Cardiac muscle cell (in vitro differentiated cells and primary cell): Measurements from ENCODE around the gene EID2B. TPM values are rescaled to one million over a fixed set of nuclear protein-coding genes. Genes with fewer than 3 reads are reported as not detected.
A peak's percentile ranks its signal among the peaks of the same experiment; 100 is the strongest.

Experiments used
- DNase-seq, 2 donors: peaks; one replicate each; pipeline versions ENCODE4 v3.0.0 to v3.0.0-alpha.2; 2010 to 2017; ENCODE audit warnings: low read depth in 1 of 2, low spot score in 1 of 2
- H3K27ac ChIP-seq: fragments of 200-600 bp; sonication (generic); 2 replicates; pipeline ENCODE4 v1.5.1; 2016
- H3K27me3 ChIP-seq: fragments of 200-600 bp; sonication (generic); 2 replicates; pipeline ENCODE4 v1.6.0; 2016; ENCODE audit warnings: control low read depth
- H3K36me3 ChIP-seq: fragments of 200-600 bp; sonication (generic); 2 replicates; pipeline ENCODE4 v1.5.1; 2016; ENCODE audit warnings: control low read depth
- H3K4me1 ChIP-seq: fragments of 200-600 bp; sonication (generic); 2 replicates; pipeline ENCODE4 v1.8.1; 2017; ENCODE audit warnings: low read depth, mild to moderate bottlenecking, mixed run types
- H3K4me3 ChIP-seq: fragments of 200-600 bp; sonication (generic); 2 replicates; pipeline ENCODE4 v1.5.1; 2016; ENCODE audit warnings: mild to moderate bottlenecking
- H3K9me3 ChIP-seq: fragments of 200-600 bp; sonication (generic); 2 replicates; pipeline ENCODE4 v1.5.1; 2017; ENCODE audit warnings: low read depth, mild to moderate bottlenecking, control low read depth
- polyA plus RNA-seq: library from polyadenylated mRNA; unstranded; fragments of >200 nt; fragmentation: Nextera tagmentation; extraction: Ambion mirVana; gene quantifications from 2 replicates; pipeline ENCODE4 v1.2.1, GENCODE V29; 2016
- total RNA-seq: library from RNA; depleted of rRNA; stranded (reverse); fragments of >200 nt; gene quantifications from 2 replicates; pipeline ENCODE4 v1.2.3, GENCODE V29; 2016
- TF ChIP-seq, protein P1 (sequence below): IDR thresholded peaks from 2 replicates; pipeline ENCODE4 v1.5.1; 2012; ENCODE audit warnings: low read depth, mild to moderate bottlenecking, low read length

Gene EID2B
- total and polyA plus RNA-seq, 2 experiments from 2014 or later = 8.4 to 17.5 TPM

DNA sequence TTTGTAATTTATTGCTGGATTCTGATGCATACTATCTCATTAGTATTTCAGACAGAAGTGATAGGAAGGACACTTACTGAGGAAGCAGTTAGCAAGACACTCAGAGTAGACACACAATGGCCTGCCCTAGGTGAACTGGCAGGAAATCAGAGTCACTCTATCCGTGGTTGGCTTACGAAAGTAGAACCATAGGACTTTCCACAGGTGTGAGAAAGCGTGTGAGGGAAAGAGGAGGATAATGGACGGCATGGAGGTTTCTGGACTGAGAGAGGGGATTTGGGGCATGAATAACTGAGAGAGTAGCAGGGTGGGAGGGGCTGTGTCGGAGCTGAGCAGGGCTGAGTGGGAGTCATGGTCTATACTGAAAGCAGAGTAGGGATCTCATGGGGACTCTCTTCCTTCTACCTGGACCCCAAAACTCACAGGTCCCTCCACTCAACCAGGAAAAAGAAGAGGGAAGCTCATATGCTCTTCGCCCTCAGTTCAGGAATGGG is 26.0 kb upstream of the EID2B start:
- Histone ChIP-seq H3K4me3 (no peak overlapping the region), H3K4me1 (peaks cover 4% of the 10 kb centered on the region), H3K27ac (no peak overlapping the region), H3K36me3 (no peaks in the 10 kb centered on the region), H3K27me3 (no peaks in the 10 kb centered on the region), H3K9me3 (no peaks in the 10 kb centered on the region)
- TF ChIP-seq, protein P1, sequence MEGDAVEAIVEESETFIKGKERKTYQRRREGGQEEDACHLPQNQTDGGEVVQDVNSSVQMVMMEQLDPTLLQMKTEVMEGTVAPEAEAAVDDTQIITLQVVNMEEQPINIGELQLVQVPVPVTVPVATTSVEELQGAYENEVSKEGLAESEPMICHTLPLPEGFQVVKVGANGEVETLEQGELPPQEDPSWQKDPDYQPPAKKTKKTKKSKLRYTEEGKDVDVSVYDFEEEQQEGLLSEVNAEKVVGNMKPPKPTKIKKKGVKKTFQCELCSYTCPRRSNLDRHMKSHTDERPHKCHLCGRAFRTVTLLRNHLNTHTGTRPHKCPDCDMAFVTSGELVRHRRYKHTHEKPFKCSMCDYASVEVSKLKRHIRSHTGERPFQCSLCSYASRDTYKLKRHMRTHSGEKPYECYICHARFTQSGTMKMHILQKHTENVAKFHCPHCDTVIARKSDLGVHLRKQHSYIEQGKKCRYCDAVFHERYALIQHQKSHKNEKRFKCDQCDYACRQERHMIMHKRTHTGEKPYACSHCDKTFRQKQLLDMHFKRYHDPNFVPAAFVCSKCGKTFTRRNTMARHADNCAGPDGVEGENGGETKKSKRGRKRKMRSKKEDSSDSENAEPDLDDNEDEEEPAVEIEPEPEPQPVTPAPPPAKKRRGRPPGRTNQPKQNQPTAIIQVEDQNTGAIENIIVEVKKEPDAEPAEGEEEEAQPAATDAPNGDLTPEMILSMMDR = no peak
- DNase-seq = no peak

DNA sequence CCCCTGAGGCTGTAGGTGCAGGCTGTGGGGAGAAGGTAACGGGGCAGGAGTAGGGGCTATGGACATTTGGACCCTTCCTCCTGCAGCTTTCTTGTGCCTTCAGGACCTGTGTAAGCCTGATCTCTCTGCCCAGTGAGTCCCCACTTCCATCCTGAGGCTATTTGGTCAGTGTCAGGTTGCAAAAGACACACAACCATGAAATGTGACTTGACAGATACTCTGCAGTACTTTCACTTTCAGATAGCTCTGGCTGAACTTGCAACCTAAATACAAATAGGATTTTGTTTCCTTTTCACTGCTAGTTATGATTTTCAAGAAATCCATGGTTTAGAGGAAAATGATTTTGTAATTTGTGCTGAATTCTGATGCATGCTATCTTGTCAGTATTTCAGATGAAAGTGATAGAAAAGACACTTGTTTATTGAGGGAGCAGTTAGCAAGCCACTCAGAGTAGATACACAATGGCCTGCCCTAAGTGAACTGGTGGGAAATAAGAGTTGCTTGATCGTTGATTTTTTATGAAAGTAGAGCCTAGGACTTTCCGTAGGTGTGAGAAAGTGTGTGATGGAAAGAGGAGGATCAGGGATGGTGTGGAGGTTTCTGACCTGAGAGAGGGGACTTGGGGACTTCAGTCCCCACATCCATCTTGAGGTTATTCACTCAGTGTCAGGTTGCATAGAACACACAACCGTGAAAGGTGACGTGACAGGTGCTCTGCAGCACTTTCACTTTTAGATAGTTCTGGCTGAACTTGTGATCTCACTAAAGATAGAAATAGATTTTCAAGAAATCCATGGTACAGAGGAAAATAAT is 25.4 kb upstream of the EID2B start:
- Histone ChIP-seq H3K4me1 (peaks cover 4% of the 10 kb centered on the region), H3K9me3 (no peaks in the 10 kb centered on the region), H3K4me3 (no peak overlapping the region), H3K36me3 (no peaks in the 10 kb centered on the region), H3K27ac (no peak overlapping the region), H3K27me3 (no peaks in the 10 kb centered on the region)
- peak; percentile 3 for DNase-seq
- TF ChIP-seq, protein P1 = no peak

DNA sequence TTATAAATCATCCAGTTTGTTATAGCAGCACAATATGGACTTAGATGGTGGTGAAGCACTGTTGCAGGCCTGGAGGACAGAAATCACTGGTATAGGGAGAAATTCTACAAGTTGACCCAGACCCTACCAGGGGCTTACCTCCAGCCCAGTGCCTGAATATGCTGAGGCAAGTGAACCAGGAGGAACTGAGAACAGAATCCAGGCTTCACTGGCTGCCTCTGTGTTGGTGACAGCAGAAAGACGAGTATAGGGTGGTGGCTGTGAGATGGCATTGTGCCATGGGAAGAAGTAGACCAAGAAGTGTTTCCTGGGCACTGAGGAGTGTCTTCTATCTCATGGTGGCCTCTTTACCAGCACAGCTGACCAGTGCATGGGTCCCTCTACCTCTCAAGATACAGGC is 23.2 kb upstream of the EID2B start:
- no peak for DNase-seq
- H3K9me3 ChIP-seq = no peaks in the 10 kb centered on the region
- H3K27ac ChIP-seq = no peak overlapping the region
- TF ChIP-seq, protein P1 = no peak
- H3K36me3 ChIP-seq = no peaks in the 10 kb centered on the region
- H3K4me1 ChIP-seq = peaks cover 4% of the 10 kb centered on the region
- no peak overlapping the region for H3K4me3 ChIP-seq
- no peaks in the 10 kb centered on the region for H3K27me3 ChIP-seq

DNA sequence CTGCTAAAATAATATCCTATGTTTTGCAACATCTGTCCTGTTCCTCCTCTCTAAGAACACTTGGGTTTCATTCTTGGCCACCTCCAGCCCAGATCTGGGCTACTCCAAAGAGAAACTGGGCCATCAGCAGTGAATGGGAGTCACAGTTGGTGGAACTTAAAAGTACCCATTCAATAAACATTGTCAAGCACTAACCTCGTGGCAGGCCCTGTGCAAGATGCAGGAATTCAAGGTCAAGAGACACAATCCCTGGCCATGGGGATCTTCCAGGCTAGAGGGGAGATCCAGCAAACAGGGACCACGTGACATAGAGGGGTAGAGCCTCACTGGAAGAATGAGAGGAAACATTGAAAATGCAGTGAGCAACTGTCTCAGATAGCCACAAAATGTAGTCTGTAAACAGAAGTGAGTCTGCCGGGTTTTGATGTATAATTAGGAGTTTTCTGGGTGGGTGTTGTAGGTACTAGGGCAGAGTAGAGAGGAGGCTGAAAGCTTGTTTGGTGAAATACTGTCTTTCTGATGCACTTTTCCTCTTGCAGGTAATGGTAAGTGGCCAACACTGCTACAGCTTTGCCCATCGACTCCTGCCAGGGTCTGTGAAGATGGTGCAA is 22.2 kb upstream of the EID2B start:
- Histone ChIP-seq H3K9me3 (no peaks in the 10 kb centered on the region), H3K27ac (no peak overlapping the region), H3K27me3 (no peaks in the 10 kb centered on the region), H3K4me3 (no peak overlapping the region), H3K36me3 (no peaks in the 10 kb centered on the region), H3K4me1 (peaks cover 4% of the 10 kb centered on the region)
- TF ChIP-seq, protein P1 = no peak
- DNase-seq = no peak

DNA sequence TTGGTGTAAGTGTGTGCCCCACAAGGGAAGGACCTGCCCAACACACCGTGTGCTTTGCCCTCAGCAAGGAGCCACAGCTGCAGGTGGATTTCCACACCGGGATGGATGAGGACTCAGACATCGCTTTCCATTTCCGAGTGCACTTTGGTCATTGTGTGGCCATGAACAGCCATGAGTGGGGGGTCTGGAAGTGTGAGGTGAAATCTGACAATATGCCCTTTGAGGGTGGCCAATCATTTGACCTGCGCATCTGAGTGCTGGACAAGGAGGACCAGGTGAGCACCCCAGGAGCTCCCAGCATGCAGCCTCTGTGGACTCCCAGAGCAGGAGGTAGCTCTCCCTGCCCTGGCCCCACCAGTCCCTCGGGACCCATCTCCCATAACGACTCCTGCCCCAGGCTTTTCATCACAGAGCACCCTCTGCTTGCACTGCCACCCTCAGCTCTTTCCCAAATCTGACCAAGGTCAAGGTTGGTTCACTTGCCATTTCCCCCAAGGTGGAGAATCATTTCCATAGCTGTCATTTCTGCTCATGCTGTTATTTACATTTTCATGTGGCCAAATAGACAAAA is 20.5 kb upstream of the EID2B start:
- TF ChIP-seq, protein P1 = no peak
- H3K27me3 ChIP-seq = no peaks in the 10 kb centered on the region
- no peaks in the 10 kb centered on the region for H3K9me3 ChIP-seq
- peaks cover 4% of the 10 kb centered on the region for H3K4me1 ChIP-seq
- no peaks in the 10 kb centered on the region for H3K36me3 ChIP-seq
- no peak overlapping the region for H3K4me3 ChIP-seq
- no peak overlapping the region for H3K27ac ChIP-seq
- DNase-seq = no peak
